K562 (cell line): ENCODE results near the gene TCEANC. TPM values are rescaled to one million over a fixed set of nuclear protein-coding genes. Genes with fewer than 3 reads are reported as not detected.

ENCODE experiments used
- ATF3 ChIP-seq, 2 experiments: fragments of 450-650 bp in 1 of 2; sonication (generic) in 1 of 2; formaldehyde crosslinking in 1 of 2; IDR thresholded peaks in 1 of 2; conservative IDR thresholded peaks in 1 of 2; 2 replicates each; pipeline versions ENCODE4 v1.6.1 to v1.8.1; 2016 to 2023; ENCODE audit warnings: mild to moderate bottlenecking in 2 of 2, moderate library complexity in 2 of 2, inconsistent platforms in 1 of 2, missing genetic modification reagents in 1 of 2
- ATF7 ChIP-seq: fragments of 450-650 bp; IDR thresholded peaks from 2 replicates; pipeline ENCODE4 v1.7.1; 2014; ENCODE audit warnings: mild to moderate bottlenecking, moderate library complexity
- CGGBP1 ChIP-seq: fragments of 250-450 bp; sonication (Bioruptor Pico); IDR thresholded peaks from 2 replicates; pipeline ENCODE4 v1.9.0; 2021; ENCODE audit warnings: mild to moderate bottlenecking
- ELK3 ChIP-seq: fragments of 450-650 bp; formaldehyde crosslinking; IDR thresholded peaks from 2 replicates; pipeline ENCODE4 v1.4.0; 2020; ENCODE audit warnings: mild to moderate bottlenecking
- EZH2 ChIP-seq: IDR thresholded peaks from 2 replicates; pipeline ENCODE4 v1.6.1; 2012; ENCODE audit warnings: low read depth, mild to moderate bottlenecking, inconsistent platforms, low read length, borderline replicate concordance
- FOSL1 ChIP-seq: fragments of 200-800 bp; sonication (Bioruptor generic); conservative IDR thresholded peaks from 2 replicates; pipeline ENCODE4 v1.6.1; 2016; ENCODE audit warnings: missing genetic modification characterization, missing compliant biosample characterization
- HNRNPH1 ChIP-seq: fragments of 200-400 bp; formaldehyde crosslinking; optimal IDR thresholded peaks from 2 replicates; pipeline ENCODE3; 2017; ENCODE audit warnings: low read depth, mild to moderate bottlenecking, low read length, moderate library complexity
- JUND ChIP-seq, 2 experiments: IDR thresholded peaks; 2 replicates in 1 of 2; 3 replicates in 1 of 2; pipeline ENCODE4 v1.6.1; 2011; ENCODE audit warnings: borderline replicate concordance in 2 of 2, low read depth in 2 of 2, low read length in 2 of 2, improper control_type of control experiment in 1 of 2, missing biosample characterization in 1 of 2, missing genetic modification characterization in 1 of 2, missing genetic modification reagents in 1 of 2
- KDM1A ChIP-seq, 2 experiments: fragments of 450-650 bp; IDR thresholded peaks; 2 replicates each; pipeline ENCODE4 v1.6.1; 2016; ENCODE audit warnings: mild to moderate bottlenecking in 2 of 2
- MAZ ChIP-seq, 2 experiments: fragments of 450-650 bp in 1 of 2; sonication (generic) in 1 of 2; formaldehyde crosslinking; IDR thresholded peaks in 1 of 2; conservative IDR thresholded peaks in 1 of 2; 2 replicates each; pipeline versions ENCODE4 v1.4.0 to v1.5.0; 2020; ENCODE audit warnings: mild to moderate bottlenecking in 1 of 2, missing genetic modification reagents in 1 of 2
- NFE2 ChIP-seq: IDR thresholded peaks from 2 replicates; pipeline ENCODE4 v1.6.1; 2014; ENCODE audit warnings: antibody characterized with exemption, low read depth
- NR2C2 ChIP-seq, 2 experiments: fragments of 200-800 bp in 1 of 2; sonication (Bioruptor generic) in 1 of 2; sonication (generic) in 1 of 2; formaldehyde crosslinking in 1 of 2; IDR thresholded peaks; 2 replicates each; pipeline versions ENCODE4 v1.6.1 to v1.8.0; 2016 to 2022; ENCODE audit warnings: mild to moderate bottlenecking in 1 of 2, missing compliant biosample characterization in 1 of 2, missing genetic modification characterization in 1 of 2, missing genetic modification reagents in 1 of 2
- OTX1 ChIP-seq: fragments of 450-650 bp; formaldehyde crosslinking; IDR thresholded peaks from 2 replicates; pipeline ENCODE4 v1.4.0; 2022; ENCODE audit warnings: mild to moderate bottlenecking
- PML ChIP-seq: IDR thresholded peaks from 2 replicates; pipeline ENCODE4 v1.6.1; 2012; ENCODE audit warnings: low read length, inconsistent platforms
- POLR3G ChIP-seq: IDR thresholded peaks from 2 replicates; pipeline ENCODE4 v1.6.1; 2011; ENCODE audit not compliant: insufficient read length, insufficient replicate concordance; ENCODE audit errors: extremely low read depth
- SMARCA4 ChIP-seq: fragments of 450-650 bp; IDR thresholded peaks from 2 replicates; pipeline ENCODE4 v1.6.1; 2016
- SMARCE1 ChIP-seq: fragments of 450-650 bp; IDR thresholded peaks from 2 replicates; pipeline ENCODE4 v1.7.1; 2016; ENCODE audit warnings: mild to moderate bottlenecking
- VEZF1 ChIP-seq: fragments of 200-800 bp; sonication (Bioruptor generic); IDR thresholded peaks from 2 replicates; pipeline ENCODE4 v1.6.1; 2017; ENCODE audit warnings: missing genetic modification characterization, missing compliant biosample characterization
- ZBTB26 ChIP-seq: fragments of 450-650 bp; formaldehyde crosslinking; IDR thresholded peaks from 2 replicates; pipeline ENCODE4 v1.4.0; 2022; ENCODE audit warnings: missing genetic modification characterization
- ZEB2 ChIP-seq: fragments of 450-650 bp; IDR thresholded peaks from 2 replicates; pipeline ENCODE4 v1.6.1; 2016
- ZFPM2 ChIP-seq: fragments of 250-450 bp; sonication (Bioruptor Pico); IDR thresholded peaks from 2 replicates; pipeline ENCODE4 v1.5.1; 2022; ENCODE audit warnings: mild to moderate bottlenecking
- ZNF24 ChIP-seq: fragments of 450-650 bp; IDR thresholded peaks from 2 replicates; pipeline ENCODE4 v1.6.1; 2016
- ZNF696 ChIP-seq: fragments of 250-450 bp; sonication (Bioruptor Pico); conservative IDR thresholded peaks from 2 replicates; pipeline ENCODE4 v1.4.0; 2020; ENCODE audit warnings: mild to moderate bottlenecking, moderate library complexity
- ZNF717 ChIP-seq: fragments of 250-450 bp; sonication (Bioruptor Pico); IDR thresholded peaks from 2 replicates; pipeline ENCODE4 v1.5.0; 2021
- polyA plus RNA-seq, 8 experiments: library from polyadenylated mRNA; depleted of rRNA in 4 of 8; stranded (reverse) in 5 of 8; unstranded in 3 of 8; fragments of >200 nt; fragmentation: Nextera tagmentation in 2 of 8; fragmentation: Illumina TruSeq in 1 of 8; extraction: Ambion mirVana in 2 of 8; extraction: Trizol in 1 of 8; gene quantifications; 2 replicates each; pipeline versions ENCODE4 v1.2.1 to v1.2.3, GENCODE V29; 2011 to 2014; ENCODE audit warnings: inconsistent platforms in 1 of 8, missing spikeins in 1 of 8
- total RNA-seq, 7 experiments: library from RNA; depleted of rRNA in 6 of 7; stranded (reverse); fragments of >200 nt in 6 of 7; fragmentation: Illumina TruSeq in 2 of 7; extraction: Trizol in 2 of 7; gene quantifications; 2 replicates each; pipeline versions ENCODE4 v1.2.1 to v1.2.3, GENCODE V29; 2011 to 2021; ENCODE audit warnings: low replicate concordance in 1 of 7

Gene TCEANC
- total and polyA plus RNA-seq, 9 of the 15 experiments (the other 6 are each of a cell fraction or from before 2014, with no cell fraction given) = 1.2 to 2.8 (median 2.0) TPM

GRCh38 chrX:13699183-13699826, 46.4 kb downstream of the TCEANC start (continued):
- TF ChIP-seq ATF3 (IDR thresholded peaks at IDR 0.05) = peak; percentile 71
- no peak for TF ChIP-seq ATF3 (CRISPR knock-in tag; conservative IDR thresholded peaks at IDR 0.05)
- peak; percentile 43; the same call in 1 of the 2 replicates for TF ChIP-seq SMARCA4
- TF ChIP-seq JUND (IDR thresholded peaks at IDR 0.05; ENCODE audit: borderline replicate concordance, low read depth, low read length) = peak; percentile 84
- peak; percentile 65; the same call in 1 of the 3 replicates for TF ChIP-seq JUND (tag; IDR thresholded peaks at IDR 0.05; ENCODE audit: borderline replicate concordance, low read depth, low read length)
- TF ChIP-seq ZNF717 (CRISPR knock-in tag) = no peak
- TF ChIP-seq FOSL1 (tag) = peak; percentile 69
- peak; percentile 71 for TF ChIP-seq ATF7
- TF ChIP-seq ZBTB26 = no peak
- TF ChIP-seq ZEB2 = 0 out of 2 replicates have a peak, but pooled peaks have one; percentile 41
- TF ChIP-seq PML = no peak
- no peak for TF ChIP-seq ZNF696 (CRISPR knock-in tag)
- no peak for TF ChIP-seq NR2C2 (CRISPR knock-in tag; IDR thresholded peaks at IDR 0.05)
- TF ChIP-seq NR2C2 (tag; IDR thresholded peaks at IDR 0.05) = no peak
- peak; percentile 59 for TF ChIP-seq VEZF1 (CRISPR knock-in tag)
- peak; percentile 59 for TF ChIP-seq SMARCE1
- no peak for TF ChIP-seq EZH2
- TF ChIP-seq ZFPM2 (CRISPR knock-in tag) = no peak
- no peak for TF ChIP-seq MAZ (CRISPR knock-in tag; conservative IDR thresholded peaks at IDR 0.05 in 1 of 2, IDR thresholded peaks at IDR 0.05 in 1 of 2)
- TF ChIP-seq CGGBP1 (CRISPR knock-in tag) = no peak
- 0 out of 2 replicates have a peak, but pooled peaks have one; percentile 19 for TF ChIP-seq NFE2
- TF ChIP-seq ELK3 (CRISPR knock-in tag) = no peak
- no peak for TF ChIP-seq ZNF24
- no peak for TF ChIP-seq POLR3G
- no peak for TF ChIP-seq OTX1
- no peak for TF ChIP-seq HNRNPH1
- TF ChIP-seq KDM1A (IDR thresholded peaks at IDR 0.05) = peak; percentile 10 to 48; a peak in 1 of 4 replicates
